ENCODE data around the gene SASH1.

Gene SASH1

GRCh38 chr6:148530976-148531375 lies 188.3 kb downstream of the SASH1 start:
- TF ChIP-seq, protein P1, sequence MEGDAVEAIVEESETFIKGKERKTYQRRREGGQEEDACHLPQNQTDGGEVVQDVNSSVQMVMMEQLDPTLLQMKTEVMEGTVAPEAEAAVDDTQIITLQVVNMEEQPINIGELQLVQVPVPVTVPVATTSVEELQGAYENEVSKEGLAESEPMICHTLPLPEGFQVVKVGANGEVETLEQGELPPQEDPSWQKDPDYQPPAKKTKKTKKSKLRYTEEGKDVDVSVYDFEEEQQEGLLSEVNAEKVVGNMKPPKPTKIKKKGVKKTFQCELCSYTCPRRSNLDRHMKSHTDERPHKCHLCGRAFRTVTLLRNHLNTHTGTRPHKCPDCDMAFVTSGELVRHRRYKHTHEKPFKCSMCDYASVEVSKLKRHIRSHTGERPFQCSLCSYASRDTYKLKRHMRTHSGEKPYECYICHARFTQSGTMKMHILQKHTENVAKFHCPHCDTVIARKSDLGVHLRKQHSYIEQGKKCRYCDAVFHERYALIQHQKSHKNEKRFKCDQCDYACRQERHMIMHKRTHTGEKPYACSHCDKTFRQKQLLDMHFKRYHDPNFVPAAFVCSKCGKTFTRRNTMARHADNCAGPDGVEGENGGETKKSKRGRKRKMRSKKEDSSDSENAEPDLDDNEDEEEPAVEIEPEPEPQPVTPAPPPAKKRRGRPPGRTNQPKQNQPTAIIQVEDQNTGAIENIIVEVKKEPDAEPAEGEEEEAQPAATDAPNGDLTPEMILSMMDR (conservative IDR thresholded peaks at IDR 0.05; ENCODE audit: low read depth, low read length) = no peak
- no peak for DNase-seq (ENCODE audit: low read depth)
- H3K4me3 ChIP-seq (ENCODE audit: low read length) = no peak overlapping the region

DNA sequence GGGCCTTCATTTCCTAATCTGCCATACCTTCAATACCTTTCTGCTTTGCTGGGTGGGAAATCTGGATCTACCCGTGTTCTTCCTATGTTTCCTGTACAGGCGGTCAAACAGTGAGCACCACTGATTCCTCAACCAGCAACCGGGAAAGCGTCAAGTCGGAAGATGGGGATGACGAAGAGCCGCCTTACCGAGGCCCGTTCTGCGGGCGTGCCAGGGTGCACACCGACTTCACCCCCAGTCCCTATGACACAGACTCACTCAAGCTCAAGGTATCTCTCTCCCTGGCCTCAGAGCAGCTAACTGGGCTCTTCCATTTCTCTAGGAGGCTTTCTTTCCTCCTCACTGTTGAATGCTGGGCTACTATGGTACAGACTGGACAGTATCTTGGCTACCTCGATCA lies 190.1 kb downstream of the SASH1 start:
- DNase-seq (ENCODE audit: low read depth) = no peak
- TF ChIP-seq, protein P1 (conservative IDR thresholded peaks at IDR 0.05; ENCODE audit: low read depth, low read length) = no peak
- H3K4me3 ChIP-seq (ENCODE audit: low read length) = no peak overlapping the region

DNA sequence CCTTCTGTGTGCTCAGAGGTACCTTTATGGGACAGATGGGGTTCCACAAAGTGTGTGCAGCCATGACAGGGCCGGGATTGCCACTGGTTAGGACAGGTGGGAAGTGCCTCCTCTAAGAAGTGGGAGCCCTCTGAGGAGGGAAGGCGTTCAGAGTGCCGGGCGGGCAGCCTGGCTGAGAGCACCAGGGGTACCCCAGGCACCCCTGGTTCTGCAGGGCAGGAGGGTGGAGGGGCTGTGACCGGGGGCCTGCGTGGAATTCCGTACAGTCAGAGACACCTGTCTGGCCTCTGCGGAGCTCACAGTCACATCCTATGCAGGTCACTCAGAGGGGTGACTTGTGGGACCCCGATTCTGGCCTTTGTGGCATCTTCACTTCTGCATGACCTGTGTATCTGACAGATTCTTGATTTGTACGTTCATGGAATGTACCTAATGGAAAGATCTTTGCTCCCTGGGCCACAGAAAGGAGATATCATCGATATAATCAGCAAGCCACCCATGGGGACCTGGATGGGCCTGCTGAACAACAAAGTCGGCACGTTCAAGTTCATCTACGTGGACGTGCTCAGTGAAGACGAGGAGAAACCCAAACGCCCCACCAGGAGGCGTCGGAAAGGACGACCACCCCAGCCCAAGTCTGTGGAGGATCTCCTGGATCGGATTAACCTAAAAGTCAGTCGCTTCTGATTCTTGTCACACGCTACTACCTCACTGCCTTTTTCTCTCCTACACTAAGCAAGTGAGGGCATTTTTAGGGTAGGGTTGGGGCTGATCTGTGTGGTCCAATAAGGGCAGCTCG lies 190.9 kb downstream of the SASH1 start:
- TF ChIP-seq, protein P1 (conservative IDR thresholded peaks at IDR 0.05; ENCODE audit: low read depth, low read length) = no peak
- no peak overlapping the region for H3K4me3 ChIP-seq (ENCODE audit: low read length)
- DNase-seq (ENCODE audit: low read depth) = no peak

DNA sequence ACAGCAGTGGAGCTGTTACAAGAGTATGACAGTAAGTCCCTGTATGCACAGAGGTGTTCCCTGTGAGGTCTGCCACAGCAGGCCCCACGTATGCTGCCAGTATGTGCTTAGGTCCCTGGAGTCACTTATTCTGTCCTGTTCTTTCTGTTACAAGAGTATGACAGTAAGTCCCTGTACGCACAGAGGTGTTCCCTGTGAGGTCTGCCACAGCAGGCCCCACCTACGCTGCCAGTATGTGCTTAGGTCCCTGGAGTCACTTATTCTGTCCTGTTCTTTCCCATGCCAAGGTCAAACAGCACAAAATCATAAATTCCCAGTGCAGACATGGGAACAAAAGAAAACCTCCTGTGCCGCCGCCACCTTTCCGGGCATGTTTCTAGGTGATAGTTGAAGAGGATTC lies 192.2 kb downstream of the SASH1 start:
- TF ChIP-seq, protein P1 (conservative IDR thresholded peaks at IDR 0.05; ENCODE audit: low read depth, low read length) = no peak
- no peak for DNase-seq (ENCODE audit: low read depth)
- no peak overlapping the region for H3K4me3 ChIP-seq (ENCODE audit: low read length)

GRCh38 chr6:148535381-148535780 lies 192.7 kb downstream of the SASH1 start:
- no peak overlapping the region for H3K4me3 ChIP-seq (ENCODE audit: low read length)
- TF ChIP-seq, protein P1 (conservative IDR thresholded peaks at IDR 0.05; ENCODE audit: low read depth, low read length) = no peak
- no peak for DNase-seq (ENCODE audit: low read depth)

GRCh38 chr6:148535976-148536375 lies 193.3 kb downstream of the SASH1 start:
- TF ChIP-seq, protein P1 (conservative IDR thresholded peaks at IDR 0.05; ENCODE audit: low read depth, low read length) = no peak
- H3K4me3 ChIP-seq (ENCODE audit: low read length) = no peak overlapping the region
- no peak for DNase-seq (ENCODE audit: low read depth)
